ENCODE results near the gene ZNF839.
A peak's percentile ranks its signal among the peaks of the same experiment; 100 is the strongest.

Gene ZNF839

GRCh38 chr14:102280376-102280962, 39.1 kb upstream of the ZNF839 start:
- TF ChIP-seq CTCF (IDR thresholded peaks at IDR 0.05; ENCODE audit: low read depth, low read length) = no peak
- H3K4me3 ChIP-seq (ENCODE audit: low read depth, low read length) = 0 out of 2 replicates have a peak overlapping the region, but pooled peaks have one; percentile 10

GRCh38 chr14:102282751-102283465, 36.6 kb upstream of the ZNF839 start:
- no peak for TF ChIP-seq CTCF (IDR thresholded peaks at IDR 0.05; ENCODE audit: low read depth, low read length)

GRCh38 chr14:102283631-102284129, 35.9 kb upstream of the ZNF839 start:
- H3K4me3 ChIP-seq (ENCODE audit: low read depth, low read length) = no peak overlapping the region
- no peak for TF ChIP-seq CTCF (IDR thresholded peaks at IDR 0.05; ENCODE audit: low read depth, low read length)

More at GRCh38 chr14:102282751-102283465, 36.6 kb upstream of the ZNF839 start:
- H3K4me3 ChIP-seq (ENCODE audit: low read depth, low read length) = no peak overlapping the region

GRCh38 chr14:102285106-102285505, 34.4 kb upstream of the ZNF839 start:
- TF ChIP-seq CTCF (IDR thresholded peaks at IDR 0.05; ENCODE audit: low read depth, low read length) = no peak
- H3K4me3 ChIP-seq (ENCODE audit: low read depth, low read length) = no peak overlapping the region

GRCh38 chr14:102288139-102288538, 31.4 kb upstream of the ZNF839 start:
- TF ChIP-seq CTCF (IDR thresholded peaks at IDR 0.05; ENCODE audit: low read depth, low read length) = no peak
- H3K4me3 ChIP-seq (ENCODE audit: low read depth, low read length) = no peak overlapping the region

GRCh38 chr14:102292441-102292840, 27.1 kb upstream of the ZNF839 start:
- H3K4me3 ChIP-seq (ENCODE audit: low read depth, low read length) = no peak overlapping the region
- TF ChIP-seq CTCF (IDR thresholded peaks at IDR 0.05; ENCODE audit: low read depth, low read length) = no peak

GRCh38 chr14:102293781-102294180, 25.8 kb upstream of the ZNF839 start:
- TF ChIP-seq CTCF (IDR thresholded peaks at IDR 0.05; ENCODE audit: low read depth, low read length) = no peak
- no peak overlapping the region for H3K4me3 ChIP-seq (ENCODE audit: low read depth, low read length)
